Neural progenitor cell (in vitro differentiated cells): ENCODE results near the gene COQ3.

ENCODE experiments used
- EZH2 ChIP-seq: fragments of 200-600 bp; sonication (generic); IDR thresholded peaks from 2 replicates; pipeline ENCODE4 v1.6.1; 2017; ENCODE audit warnings: antibody characterized with exemption, mild to moderate bottlenecking, moderate library complexity
- TF ChIP-seq, protein P1 (sequence below): fragments of 200-600 bp; sonication (generic); IDR thresholded peaks from 2 replicates; pipeline ENCODE4 v1.5.1; 2017; ENCODE audit warnings: antibody characterized with exemption, mild to moderate bottlenecking

DNA sequence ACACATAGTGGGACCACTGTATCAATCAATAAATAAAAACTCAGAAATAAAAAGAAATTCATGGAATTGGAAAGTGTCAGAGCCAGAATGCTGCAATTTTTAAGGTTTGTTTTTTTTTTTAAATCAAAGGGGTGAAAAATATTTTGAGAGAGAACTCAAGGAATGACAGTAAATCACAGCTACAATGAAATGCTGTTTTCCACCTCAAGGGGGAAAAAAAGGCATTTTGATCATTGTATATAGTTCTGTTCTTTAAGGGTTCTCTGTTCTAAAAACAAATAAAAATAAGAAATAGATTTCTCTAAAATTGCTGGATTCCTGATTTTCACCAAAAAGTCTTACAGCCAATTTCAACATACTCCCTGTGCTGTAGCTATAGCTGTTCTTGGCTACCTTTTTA, 69.0 kb downstream of the COQ3 start:
- TF ChIP-seq, protein P1, sequence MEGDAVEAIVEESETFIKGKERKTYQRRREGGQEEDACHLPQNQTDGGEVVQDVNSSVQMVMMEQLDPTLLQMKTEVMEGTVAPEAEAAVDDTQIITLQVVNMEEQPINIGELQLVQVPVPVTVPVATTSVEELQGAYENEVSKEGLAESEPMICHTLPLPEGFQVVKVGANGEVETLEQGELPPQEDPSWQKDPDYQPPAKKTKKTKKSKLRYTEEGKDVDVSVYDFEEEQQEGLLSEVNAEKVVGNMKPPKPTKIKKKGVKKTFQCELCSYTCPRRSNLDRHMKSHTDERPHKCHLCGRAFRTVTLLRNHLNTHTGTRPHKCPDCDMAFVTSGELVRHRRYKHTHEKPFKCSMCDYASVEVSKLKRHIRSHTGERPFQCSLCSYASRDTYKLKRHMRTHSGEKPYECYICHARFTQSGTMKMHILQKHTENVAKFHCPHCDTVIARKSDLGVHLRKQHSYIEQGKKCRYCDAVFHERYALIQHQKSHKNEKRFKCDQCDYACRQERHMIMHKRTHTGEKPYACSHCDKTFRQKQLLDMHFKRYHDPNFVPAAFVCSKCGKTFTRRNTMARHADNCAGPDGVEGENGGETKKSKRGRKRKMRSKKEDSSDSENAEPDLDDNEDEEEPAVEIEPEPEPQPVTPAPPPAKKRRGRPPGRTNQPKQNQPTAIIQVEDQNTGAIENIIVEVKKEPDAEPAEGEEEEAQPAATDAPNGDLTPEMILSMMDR, result no peak
- TF ChIP-seq EZH2, result no peak
